CD4-positive, alpha-beta T cell treated with Interleukin-6 for 4 hours (primary cell): ENCODE data around the gene NBPF1.
"Not testable (repeated sequence)": the region's sequence is repeated elsewhere in the genome, so short reads cannot be mapped to it uniquely, and the experiment has no call there.

Source experiments
- DNase-seq: peaks from one replicate; pipeline ENCODE4 v3.0.0-alpha.2; 2020; ENCODE audit warnings: mixed read lengths

The NBPF1 gene

GRCh38 chr1:16605532-16606505 is 7.5 kb downstream of the NBPF1 start:
- DNase-seq, result no peak

GRCh38 chr1:16605213-16605525 is 8.2 kb downstream of the NBPF1 start:
- DNase-seq, result no peak

- DNase-seq, result not testable (repeated sequence)
Measured at GRCh38 chr1:16604514-16605212, 8.7 kb downstream of the NBPF1 start.

GRCh38 chr1:16603623-16604022 is 9.7 kb downstream of the NBPF1 start:
- DNase-seq, result not testable (repeated sequence)

- not testable (repeated sequence) for DNase-seq
Measured at GRCh38 chr1:16602336-16603011, 10.9 kb downstream of the NBPF1 start.

- DNase-seq, result not testable (repeated sequence)
Measured at GRCh38 chr1:16600855-16601786, 12.2 kb downstream of the NBPF1 start.

GRCh38 chr1:16599326-16599725 is 14.0 kb downstream of the NBPF1 start:
- not testable (repeated sequence) for DNase-seq

GRCh38 chr1:16595216-16595615 is 18.1 kb downstream of the NBPF1 start:
- not testable (repeated sequence) for DNase-seq

- not testable (repeated sequence) for DNase-seq
Measured at GRCh38 chr1:16591845-16592244, 21.5 kb downstream of the NBPF1 start.

GRCh38 chr1:16588081-16588480 is 25.3 kb downstream of the NBPF1 start:
- DNase-seq, result not testable (repeated sequence)

- DNase-seq, result not testable (repeated sequence)
Measured at GRCh38 chr1:16587639-16588038, 25.7 kb downstream of the NBPF1 start.

- not testable (repeated sequence) for DNase-seq
Measured at GRCh38 chr1:16565324-16565723, 48.0 kb downstream of the NBPF1 start.

GRCh38 chr1:16561035-16561434 is 52.3 kb downstream of the NBPF1 start:
- not testable (repeated sequence) for DNase-seq

- DNase-seq, result not testable (repeated sequence)
Measured at GRCh38 chr1:16560498-16560897, 52.9 kb downstream of the NBPF1 start.

- DNase-seq, result not testable (repeated sequence)
Measured at GRCh38 chr1:16559688-16560087, 53.7 kb downstream of the NBPF1 start.

GRCh38 chr1:16557034-16557433 is 56.3 kb downstream of the NBPF1 start:
- DNase-seq, result not testable (repeated sequence)

GRCh38 chr1:16553244-16553643 is 60.1 kb downstream of the NBPF1 start:
- not testable (repeated sequence) for DNase-seq

GRCh38 chr1:16550212-16550918 is 63.0 kb downstream of the NBPF1 start:
- not testable (repeated sequence) for DNase-seq

- not testable (repeated sequence) for DNase-seq
Measured at GRCh38 chr1:16549545-16549944, 63.8 kb downstream of the NBPF1 start.

- DNase-seq, result not testable (repeated sequence)
Measured at GRCh38 chr1:16547502-16548241, 65.7 kb downstream of the NBPF1 start.

- DNase-seq, result not testable (repeated sequence)
Measured at GRCh38 chr1:16545682-16546095, 67.7 kb downstream of the NBPF1 start.
